ENCODE data around the gene BCORL1. TPM values are rescaled to one million over a fixed set of nuclear protein-coding genes. Genes with fewer than 3 reads are reported as not detected.

The BCORL1 gene
- total RNA-seq, 1 donor = 1.4 TPM

- Histone ChIP-seq H3K27me3 (ENCODE audit: insufficient read depth, low read length) (no peaks in the 10 kb centered on the region), H4K20me1 (ENCODE audit: insufficient read depth, low read length) (peaks cover 3% of the 10 kb centered on the region), H3K27ac (ENCODE audit: low read depth, low read length) (no peak overlapping the region), H3K79me2 (ENCODE audit: insufficient read depth, low read length) (peaks cover 2% of the 10 kb centered on the region), H3K4me1 (ENCODE audit: insufficient read depth, low read length) (no peaks in the 10 kb centered on the region), H3K36me3 (ENCODE audit: insufficient read depth, low read length) (no peaks in the 10 kb centered on the region), H2AFZ (ENCODE audit: low read length) (no peak overlapping the region), H3K9me3 (ENCODE audit: low read depth, low read length) (no peaks in the 10 kb centered on the region), H3K4me3 (ENCODE audit: insufficient read depth, low read length) (no peak overlapping the region), H3K4me2 (ENCODE audit: insufficient read depth, low read length) (no peak overlapping the region)
- TF ChIP-seq CTCF (IDR thresholded peaks at IDR 0.05; ENCODE audit: extremely low read depth, low read depth, low read length) = no peak
- no peak for DNase-seq (ENCODE audit: insufficient read length, low spot score, missing footprints)
These were observed 5.4 kb downstream of the BCORL1 start for GRCh38 chrX:129987871-129988270.

GRCh38 chrX:129992181-129992580 is 9.7 kb downstream of the BCORL1 start:
- no peak overlapping the region for H3K4me3 ChIP-seq (ENCODE audit: insufficient read depth, low read length)
- no peaks in the 10 kb centered on the region for H3K79me2 ChIP-seq (ENCODE audit: insufficient read depth, low read length)
- DNase-seq (ENCODE audit: insufficient read length, low spot score, missing footprints) = no peak

GRCh38 chrX:129996120-129996519 is 13.7 kb downstream of the BCORL1 start:
- H3K79me2 ChIP-seq (ENCODE audit: insufficient read depth, low read length) = no peaks in the 10 kb centered on the region
- DNase-seq (ENCODE audit: insufficient read length, low spot score, missing footprints) = peak; percentile 57
- no peak overlapping the region for H3K27ac ChIP-seq (ENCODE audit: low read depth, low read length)
- H3K36me3 ChIP-seq (ENCODE audit: insufficient read depth, low read length) = no peaks in the 10 kb centered on the region
- no peak overlapping the region for H3K4me2 ChIP-seq (ENCODE audit: insufficient read depth, low read length)
- TF ChIP-seq CTCF (IDR thresholded peaks at IDR 0.05; ENCODE audit: extremely low read depth, low read depth, low read length) = no peak
- H2AFZ ChIP-seq (ENCODE audit: low read length) = no peak overlapping the region
- H3K4me3 ChIP-seq (ENCODE audit: insufficient read depth, low read length) = no peak overlapping the region
- peaks cover 4% of the 10 kb centered on the region for H3K4me1 ChIP-seq (ENCODE audit: insufficient read depth, low read length)
- H4K20me1 ChIP-seq (ENCODE audit: insufficient read depth, low read length) = peaks cover 4% of the 10 kb centered on the region
- no peaks in the 10 kb centered on the region for H3K9me3 ChIP-seq (ENCODE audit: low read depth, low read length)
- no peaks in the 10 kb centered on the region for H3K27me3 ChIP-seq (ENCODE audit: insufficient read depth, low read length)

More at GRCh38 chrX:129992181-129992580, 9.7 kb downstream of the BCORL1 start:
- Histone ChIP-seq H2AFZ (ENCODE audit: low read length) (no peak overlapping the region), H4K20me1 (ENCODE audit: insufficient read depth, low read length) (peaks cover 4% of the 10 kb centered on the region), H3K4me1 (ENCODE audit: insufficient read depth, low read length) (peaks cover 4% of the 10 kb centered on the region), H3K27me3 (ENCODE audit: insufficient read depth, low read length) (no peaks in the 10 kb centered on the region), H3K4me2 (ENCODE audit: insufficient read depth, low read length) (no peak overlapping the region), H3K9me3 (ENCODE audit: low read depth, low read length) (no peaks in the 10 kb centered on the region), H3K36me3 (ENCODE audit: insufficient read depth, low read length) (no peaks in the 10 kb centered on the region), H3K27ac (ENCODE audit: low read depth, low read length) (no peak overlapping the region)
- no peak for TF ChIP-seq CTCF (IDR thresholded peaks at IDR 0.05; ENCODE audit: extremely low read depth, low read depth, low read length)

GRCh38 chrX:129997086-129997485 is 14.7 kb downstream of the BCORL1 start:
- H4K20me1 ChIP-seq (ENCODE audit: insufficient read depth, low read length) = peaks cover 8% of the 10 kb centered on the region
- peaks cover 4% of the 10 kb centered on the region for H3K4me1 ChIP-seq (ENCODE audit: insufficient read depth, low read length)
- H3K4me3 ChIP-seq (ENCODE audit: insufficient read depth, low read length) = no peak overlapping the region
- no peak for DNase-seq (ENCODE audit: insufficient read length, low spot score, missing footprints)
- no peak overlapping the region for H3K4me2 ChIP-seq (ENCODE audit: insufficient read depth, low read length)
- no peak overlapping the region for H2AFZ ChIP-seq (ENCODE audit: low read length)
- TF ChIP-seq CTCF (IDR thresholded peaks at IDR 0.05; ENCODE audit: extremely low read depth, low read depth, low read length) = no peak
- no peaks in the 10 kb centered on the region for H3K79me2 ChIP-seq (ENCODE audit: insufficient read depth, low read length)
- no peaks in the 10 kb centered on the region for H3K36me3 ChIP-seq (ENCODE audit: insufficient read depth, low read length)
- no peaks in the 10 kb centered on the region for H3K27me3 ChIP-seq (ENCODE audit: insufficient read depth, low read length)
- no peak overlapping the region for H3K27ac ChIP-seq (ENCODE audit: low read depth, low read length)
- H3K9me3 ChIP-seq (ENCODE audit: low read depth, low read length) = no peaks in the 10 kb centered on the region

All from osteoblast (primary cell).